GM12878 (cell line): ENCODE results near the gene HMBS. TPM values are rescaled to one million over a fixed set of nuclear protein-coding genes. Genes with fewer than 3 reads are reported as not detected.

Experiments used
- CBX3 ChIP-seq: fragments of 200-600 bp; sonication (generic); IDR thresholded peaks from 2 replicates; pipeline ENCODE4 v1.6.1; 2016; ENCODE audit warnings: low read depth, borderline replicate concordance
- CHD1 ChIP-seq: IDR thresholded peaks from 2 replicates; pipeline ENCODE4 v1.6.1; 2012; ENCODE audit warnings: low read depth, low read length, improper control_type of control experiment
- FOXM1 ChIP-seq: IDR thresholded peaks from 2 replicates; pipeline ENCODE4 v1.6.1; 2012; ENCODE audit warnings: low read depth, mild to moderate bottlenecking, inconsistent platforms, low read length, moderate library complexity
- GATAD2B ChIP-seq: fragments of 450-650 bp; conservative IDR thresholded peaks from 2 replicates; pipeline ENCODE4 v1.6.1; 2017; ENCODE audit warnings: low read depth, mild to moderate bottlenecking, moderate library complexity
- HDGF ChIP-seq: fragments of 450-650 bp; IDR thresholded peaks from 2 replicates; pipeline ENCODE4 v1.6.1; 2016; ENCODE audit warnings: antibody characterized with exemption
- IKZF2 ChIP-seq, 2 experiments: fragments of 450-650 bp; IDR thresholded peaks; 2 replicates each; pipeline ENCODE4 v1.6.1; 2017; ENCODE audit warnings: mild to moderate bottlenecking in 2 of 2, moderate library complexity in 2 of 2
- KDM1A ChIP-seq: fragments of 200-600 bp; sonication (generic); IDR thresholded peaks from 2 replicates; pipeline ENCODE4 v1.6.1; 2016; ENCODE audit warnings: borderline replicate concordance
- MEF2A ChIP-seq: IDR thresholded peaks from 2 replicates; pipeline ENCODE4 v1.6.1; 2011; ENCODE audit warnings: low read depth, mild to moderate bottlenecking, low read length, moderate library complexity; ENCODE audit not compliant: insufficient read depth
- MYB ChIP-seq: fragments of 150-350 bp; IDR thresholded peaks from 2 replicates; pipeline ENCODE4 v1.6.1; 2014; ENCODE audit warnings: mild to moderate bottlenecking, low read depth, low read length, borderline replicate concordance
- MYC ChIP-seq: IDR thresholded peaks from 2 replicates; pipeline ENCODE4 v1.6.1; 2011; ENCODE audit warnings: mild to moderate bottlenecking, low read length, moderate library complexity, inconsistent platforms; ENCODE audit not compliant: insufficient read depth, insufficient replicate concordance, insufficient read length, severe bottlenecking
- PAX8 ChIP-seq: fragments of 450-650 bp; IDR thresholded peaks from 2 replicates; pipeline ENCODE4 v1.6.1; 2017; ENCODE audit warnings: mild to moderate bottlenecking, moderate library complexity
- POLR2A ChIP-seq: IDR thresholded peaks from 2 replicates; pipeline ENCODE4 v1.6.1; 2011; ENCODE audit warnings: low read depth, mild to moderate bottlenecking, low read length
- POLR2AphosphoS2 ChIP-seq: IDR thresholded peaks from 2 replicates; pipeline ENCODE4 v1.6.1; 2011; ENCODE audit warnings: low read depth, mild to moderate bottlenecking, low read length, improper control_type of control experiment, moderate library complexity
- RAD21 ChIP-seq: IDR thresholded peaks from 2 replicates; pipeline ENCODE4 v1.6.1; 2011; ENCODE audit warnings: mild to moderate bottlenecking, low read depth, low read length, moderate library complexity; ENCODE audit not compliant: insufficient read depth
- RCOR1 ChIP-seq: conservative IDR thresholded peaks from 2 replicates; pipeline ENCODE4 v1.6.1; 2012; ENCODE audit warnings: low read depth, low read length, improper control_type of control experiment
- SP1 ChIP-seq: IDR thresholded peaks from one replicate; pipeline ENCODE4 v1.6.1; 2011; ENCODE audit warnings: low read depth, low read length
- TBL1XR1 ChIP-seq: IDR thresholded peaks from 2 replicates; pipeline ENCODE4 v1.6.1; 2012; ENCODE audit warnings: low read depth, low read length, improper control_type of control experiment
- TCF7 ChIP-seq: IDR thresholded peaks from 2 replicates; pipeline ENCODE4 v1.6.1; 2014; ENCODE audit warnings: antibody characterized with exemption, borderline replicate concordance
- WRNIP1 ChIP-seq: IDR thresholded peaks from 2 replicates; pipeline ENCODE4 v1.6.1; 2011; ENCODE audit warnings: low read depth, low read length, improper control_type of control experiment, borderline replicate concordance
- ZNF207 ChIP-seq: fragments of 450-650 bp; IDR thresholded peaks from 2 replicates; pipeline ENCODE4 v1.6.1; 2014; ENCODE audit warnings: antibody characterized with exemption, mild to moderate bottlenecking, borderline replicate concordance
- ZNF274 ChIP-seq: IDR thresholded peaks from one replicate; pipeline ENCODE4 v1.8.0; 2011; ENCODE audit not compliant: insufficient read length, insufficient read depth
- polyA plus RNA-seq, 11 experiments: library from polyadenylated mRNA; depleted of rRNA in 4 of 11; unstranded in 6 of 11; stranded (reverse) in 5 of 11; fragments of >200 nt; fragmentation: Nextera tagmentation in 4 of 11; fragmentation: Illumina TruSeq in 1 of 11; extraction: Ambion mirVana in 4 of 11; extraction: Trizol in 1 of 11; gene quantifications; 1 replicate in 1 of 11; 2 replicates in 10 of 11; pipeline versions ENCODE4 v1.2.1 to v1.2.3, GENCODE V29; 2011 to 2016; ENCODE audit warnings: inconsistent platforms in 2 of 11, missing spikeins in 2 of 11, low read depth in 1 of 11
- total RNA-seq, 4 experiments: library from RNA; depleted of rRNA in 3 of 4; stranded (reverse); fragments of >200 nt in 3 of 4; fragmentation: Illumina TruSeq in 1 of 4; extraction: Trizol in 1 of 4; gene quantifications; 2 replicates each; pipeline versions ENCODE4 v1.2.1 to v1.2.3, GENCODE V29; 2013 to 2021
- TF ChIP-seq, protein P1 (sequence below): fragments of 450-650 bp; IDR thresholded peaks from 2 replicates; pipeline ENCODE4 v1.6.1; 2017; ENCODE audit warnings: low read depth, mild to moderate bottlenecking, moderate library complexity
- TF ChIP-seq, protein P2 (sequence below): IDR thresholded peaks from 2 replicates; pipeline ENCODE4 v1.6.1; 2012; ENCODE audit warnings: low read depth, low read length, improper control_type of control experiment
- TF ChIP-seq, protein P3 (sequence below): IDR thresholded peaks from 2 replicates; pipeline ENCODE4 v1.6.1; 2011; ENCODE audit warnings: borderline replicate concordance, low read depth, mild to moderate bottlenecking, moderate library complexity, mixed read lengths, low read length; ENCODE audit not compliant: insufficient read depth; ENCODE audit errors: extremely low read length
- TF ChIP-seq, protein P4 (sequence below): IDR thresholded peaks from 2 replicates; pipeline ENCODE4 v1.6.1; 2012; ENCODE audit warnings: low read depth, low read length, improper control_type of control experiment
- TF ChIP-seq, protein P5 (sequence below): IDR thresholded peaks from 2 replicates; pipeline ENCODE4 v1.6.1; 2011; ENCODE audit warnings: borderline replicate concordance, low read depth, mild to moderate bottlenecking, moderate library complexity, low read length; ENCODE audit not compliant: insufficient read depth, poor library complexity, severe bottlenecking

HMBS gene
- total and polyA plus RNA-seq, 10 of the 15 experiments (the other 5 are each of a cell fraction or from before 2014, with no cell fraction given), result 17.7 to 96.7 (median 49.7) TPM

DNA sequence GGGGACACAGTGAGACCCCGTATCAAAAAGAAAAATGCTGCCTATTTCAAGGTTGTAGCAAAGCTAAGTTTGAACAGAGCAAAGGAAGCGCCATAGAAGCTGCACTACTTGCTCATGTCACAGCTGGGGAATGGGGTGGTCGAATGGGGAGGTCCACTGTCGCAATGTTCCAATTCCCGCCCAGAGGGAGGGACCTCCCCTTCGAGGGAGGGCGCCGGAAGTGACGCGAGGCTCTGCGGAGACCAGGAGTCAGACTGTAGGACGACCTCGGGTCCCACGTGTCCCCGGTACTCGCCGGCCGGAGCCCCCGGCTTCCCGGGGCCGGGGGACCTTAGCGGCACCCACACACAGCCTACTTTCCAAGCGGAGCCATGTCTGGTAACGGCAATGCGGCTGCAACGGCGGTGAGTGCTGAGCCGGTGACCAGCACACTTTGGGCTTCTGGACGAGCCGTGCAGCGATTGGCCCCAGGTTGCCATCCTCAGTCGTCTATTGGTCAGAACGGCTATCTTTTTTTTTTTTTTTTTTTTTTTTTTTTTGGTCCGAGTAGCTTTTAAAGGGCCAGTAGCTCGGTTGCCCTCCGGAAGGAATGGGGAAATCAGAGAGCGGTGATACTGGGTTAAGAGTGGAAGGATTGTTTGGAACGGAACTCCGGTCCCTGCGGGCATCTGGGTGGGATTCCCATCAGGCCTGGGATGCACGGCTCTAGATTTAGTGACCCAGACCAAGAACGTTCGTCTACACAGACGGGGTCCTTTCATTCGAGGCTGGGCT, at the start of gene HMBS (continued):
- TF ChIP-seq, protein P1, sequence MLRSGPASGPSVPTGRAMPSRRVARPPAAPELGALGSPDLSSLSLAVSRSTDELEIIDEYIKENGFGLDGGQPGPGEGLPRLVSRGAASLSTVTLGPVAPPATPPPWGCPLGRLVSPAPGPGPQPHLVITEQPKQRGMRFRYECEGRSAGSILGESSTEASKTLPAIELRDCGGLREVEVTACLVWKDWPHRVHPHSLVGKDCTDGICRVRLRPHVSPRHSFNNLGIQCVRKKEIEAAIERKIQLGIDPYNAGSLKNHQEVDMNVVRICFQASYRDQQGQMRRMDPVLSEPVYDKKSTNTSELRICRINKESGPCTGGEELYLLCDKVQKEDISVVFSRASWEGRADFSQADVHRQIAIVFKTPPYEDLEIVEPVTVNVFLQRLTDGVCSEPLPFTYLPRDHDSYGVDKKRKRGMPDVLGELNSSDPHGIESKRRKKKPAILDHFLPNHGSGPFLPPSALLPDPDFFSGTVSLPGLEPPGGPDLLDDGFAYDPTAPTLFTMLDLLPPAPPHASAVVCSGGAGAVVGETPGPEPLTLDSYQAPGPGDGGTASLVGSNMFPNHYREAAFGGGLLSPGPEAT, result peak; percentile 95
- TF ChIP-seq RCOR1 (no peak), POLR2AphosphoS2 (peak; percentile 73), PAX8 (no peak), HDGF (0 out of 2 replicates have a peak, but pooled peaks have one; percentile 49), KDM1A (no peak), RAD21 (no peak), MEF2A (no peak), ZNF207 (peak; percentile 56; the same call in 1 of the 2 replicates), FOXM1 (no peak), SP1 (peak; percentile 63), ZNF274 (no peak), POLR2A (peak; percentile 89), WRNIP1 (no peak), GATAD2B (no peak), TBL1XR1 (no peak), CHD1 (no peak), MYC (no peak), CBX3 (no peak), MYB (no peak), TCF7 (no peak), IKZF2 (IDR thresholded peaks at IDR 0.05) (no peak)
- TF ChIP-seq, protein P2, sequence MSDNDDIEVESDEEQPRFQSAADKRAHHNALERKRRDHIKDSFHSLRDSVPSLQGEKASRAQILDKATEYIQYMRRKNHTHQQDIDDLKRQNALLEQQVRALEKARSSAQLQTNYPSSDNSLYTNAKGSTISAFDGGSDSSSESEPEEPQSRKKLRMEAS, result peak; percentile 86
- TF ChIP-seq, protein P3, sequence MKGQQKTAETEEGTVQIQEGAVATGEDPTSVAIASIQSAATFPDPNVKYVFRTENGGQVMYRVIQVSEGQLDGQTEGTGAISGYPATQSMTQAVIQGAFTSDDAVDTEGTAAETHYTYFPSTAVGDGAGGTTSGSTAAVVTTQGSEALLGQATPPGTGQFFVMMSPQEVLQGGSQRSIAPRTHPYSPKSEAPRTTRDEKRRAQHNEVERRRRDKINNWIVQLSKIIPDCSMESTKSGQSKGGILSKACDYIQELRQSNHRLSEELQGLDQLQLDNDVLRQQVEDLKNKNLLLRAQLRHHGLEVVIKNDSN, result peak; percentile 69
- TF ChIP-seq, protein P4, sequence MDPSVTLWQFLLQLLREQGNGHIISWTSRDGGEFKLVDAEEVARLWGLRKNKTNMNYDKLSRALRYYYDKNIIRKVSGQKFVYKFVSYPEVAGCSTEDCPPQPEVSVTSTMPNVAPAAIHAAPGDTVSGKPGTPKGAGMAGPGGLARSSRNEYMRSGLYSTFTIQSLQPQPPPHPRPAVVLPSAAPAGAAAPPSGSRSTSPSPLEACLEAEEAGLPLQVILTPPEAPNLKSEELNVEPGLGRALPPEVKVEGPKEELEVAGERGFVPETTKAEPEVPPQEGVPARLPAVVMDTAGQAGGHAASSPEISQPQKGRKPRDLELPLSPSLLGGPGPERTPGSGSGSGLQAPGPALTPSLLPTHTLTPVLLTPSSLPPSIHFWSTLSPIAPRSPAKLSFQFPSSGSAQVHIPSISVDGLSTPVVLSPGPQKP, result peak; percentile 76; the same call in 1 of the 2 replicates
- TF ChIP-seq, protein P5, sequence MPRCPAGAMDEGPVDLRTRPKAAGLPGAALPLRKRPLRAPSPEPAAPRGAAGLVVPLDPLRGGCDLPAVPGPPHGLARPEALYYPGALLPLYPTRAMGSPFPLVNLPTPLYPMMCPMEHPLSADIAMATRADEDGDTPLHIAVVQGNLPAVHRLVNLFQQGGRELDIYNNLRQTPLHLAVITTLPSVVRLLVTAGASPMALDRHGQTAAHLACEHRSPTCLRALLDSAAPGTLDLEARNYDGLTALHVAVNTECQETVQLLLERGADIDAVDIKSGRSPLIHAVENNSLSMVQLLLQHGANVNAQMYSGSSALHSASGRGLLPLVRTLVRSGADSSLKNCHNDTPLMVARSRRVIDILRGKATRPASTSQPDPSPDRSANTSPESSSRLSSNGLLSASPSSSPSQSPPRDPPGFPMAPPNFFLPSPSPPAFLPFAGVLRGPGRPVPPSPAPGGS, result no peak
